GM21390 (cell line): ENCODE measurements around the gene CYP26C1.

Experiments used
- ATAC-seq: cut with Tn5 transposase; IDR thresholded peaks from one replicate; pipeline ENCODE4 v1.9.1; 2021; ENCODE audit not compliant: unreplicated experiment

The CYP26C1 gene

GRCh38 chr10:93063977-93064660 lies 3.5 kb downstream of the CYP26C1 start:
- no peak for ATAC-seq

- ATAC-seq = no peak
Measured at GRCh38 chr10:93064874-93065660, 4.5 kb downstream of the CYP26C1 start.

GRCh38 chr10:93065675-93066543 lies 5.3 kb downstream of the CYP26C1 start:
- no peak for ATAC-seq

GRCh38 chr10:93066544-93066913 lies 5.9 kb downstream of the CYP26C1 start:
- no peak for ATAC-seq

- ATAC-seq = no peak
Measured at GRCh38 chr10:93067443-93068365, 7.1 kb downstream of the CYP26C1 start.

GRCh38 chr10:93068411-93069244 lies 8.0 kb downstream of the CYP26C1 start:
- ATAC-seq = no peak

- no peak for ATAC-seq
Measured at GRCh38 chr10:93069245-93069561, 8.6 kb downstream of the CYP26C1 start.

GRCh38 chr10:93070378-93071176 lies 10.0 kb downstream of the CYP26C1 start:
- no peak for ATAC-seq

GRCh38 chr10:93071177-93071472 lies 10.5 kb downstream of the CYP26C1 start:
- no peak for ATAC-seq

GRCh38 chr10:93071674-93072224 lies 11.2 kb downstream of the CYP26C1 start:
- no peak for ATAC-seq

- no peak for ATAC-seq
Measured at GRCh38 chr10:93072225-93072712, 11.7 kb downstream of the CYP26C1 start.

- no peak for ATAC-seq
Measured at GRCh38 chr10:93072713-93073538, 12.3 kb downstream of the CYP26C1 start.

GRCh38 chr10:93073539-93074146 lies 13.0 kb downstream of the CYP26C1 start, which contains the start of gene CYP26A1:
CYP26A1 (plus strand) TSS chr10:93073893; CDS start chr10:93073935, 42 bp downstream.
- no peak for ATAC-seq

GRCh38 chr10:93074147-93074596 lies 13.6 kb downstream of the CYP26C1 start:
- ATAC-seq = no peak

- no peak for ATAC-seq
Measured at GRCh38 chr10:93074597-93075368, 14.2 kb downstream of the CYP26C1 start.
